ENCODE results near the gene FOCAD. TPM values are rescaled to one million over a fixed set of nuclear protein-coding genes. Genes with fewer than 3 reads are reported as not detected.
A peak's percentile ranks its signal among the peaks of the same experiment; 100 is the strongest.

The FOCAD gene
- total and polyA plus RNA-seq, 2 donors (not counting 1 experiment from before 2014, with no cell fraction given) = 4.0 to 10.1 TPM

DNA sequence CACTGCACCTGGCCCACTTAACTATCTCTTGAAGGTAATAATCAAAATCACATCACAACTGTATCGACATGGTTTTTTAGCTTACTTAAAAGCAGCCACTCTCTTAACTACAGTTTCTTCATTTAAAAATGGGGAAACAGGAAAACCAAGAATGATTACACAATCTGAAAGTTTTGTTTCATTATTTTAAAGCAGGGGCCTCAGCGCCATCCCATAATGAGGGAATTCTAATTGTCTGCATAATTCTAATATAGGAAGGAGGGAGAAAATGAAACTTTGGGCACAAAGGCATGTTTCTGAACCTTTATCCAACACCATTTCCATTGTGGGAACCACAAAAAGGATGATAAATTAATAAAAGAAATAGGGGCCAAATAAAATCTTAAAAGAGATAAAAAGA lies 339.8 kb downstream of the FOCAD start:
- no CpG with 5 or more reads among the region's 2 CpGs for WGBS (ENCODE audit: insufficient coverage)
- POLR2A ChIA-PET = no interaction called here
- no peak for TF ChIP-seq CTCF (IDR thresholded peaks at IDR 0.05)
- no peak for TF ChIP-seq EZH2 (IDR thresholded peaks at IDR 0.05; ENCODE audit: borderline replicate concordance, insufficient read depth, low read depth, low read length, poor library complexity, severe bottlenecking)

DNA sequence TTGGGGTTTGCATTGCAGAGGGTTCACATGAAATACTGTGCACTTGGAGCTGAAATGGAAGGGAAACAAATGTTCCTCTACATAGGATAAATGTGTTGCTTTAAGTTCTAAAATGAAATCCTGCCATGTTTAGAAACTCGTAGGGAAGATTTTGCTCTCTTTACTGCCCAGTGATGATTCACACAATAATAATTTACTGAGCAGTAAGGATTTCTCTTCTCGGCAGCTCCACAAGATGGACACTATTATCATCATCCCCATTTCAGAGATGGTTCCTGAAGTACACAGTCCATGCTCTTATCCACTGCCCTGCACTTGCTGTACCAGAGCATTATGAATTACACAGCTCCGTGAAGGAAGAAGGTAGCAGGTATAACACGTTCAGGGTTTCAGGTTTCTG lies 343.2 kb downstream of the FOCAD start:
- POLR2A ChIA-PET = no interaction called here
- CTCF ChIA-PET = no interaction called here
- peaks cover 0 to 4% (median 0%) of the 10 kb centered on the region in 3 donors for H3K9me3 ChIP-seq (ENCODE audit: control extremely low read depth in 1 of 3, control insufficient read depth in 2 of 3, insufficient read depth in 1 of 3, low read length in 2 of 3)
- WGBS (ENCODE audit: insufficient coverage) = no CpG with 5 or more reads among the region's 4 CpGs
- Mint-ChIP-seq H3K27ac (no peak overlapping the region), H3K4me3 (no peak overlapping the region), H3K27me3 (no peaks in the 10 kb centered on the region), H3K4me1 (peaks cover 8% of the 10 kb centered on the region), H3K9me3 (ENCODE audit: insufficient read depth) (no peaks in the 10 kb centered on the region)
- intact Hi-C loops (cut with micrococcal nuclease) = no loop called here
- H3K4me3 ChIP-seq (ENCODE audit: control extremely low read depth in 1 of 5, extremely low read depth in 1 of 5, insufficient read depth in 1 of 5, low read depth in 2 of 5, low read length in 4 of 5) = no peak overlapping the region
- peaks cover 13 to 14% of the 10 kb centered on the region in 2 donors for H3K4me1 ChIP-seq (ENCODE audit: control insufficient read depth in 2 of 2, insufficient read depth in 2 of 2, low read length in 2 of 2)
- TF ChIP-seq CTCF (IDR thresholded peaks at IDR 0.05) (no peak), EZH2 (IDR thresholded peaks at IDR 0.05; ENCODE audit: borderline replicate concordance, insufficient read depth, low read depth, low read length, poor library complexity, severe bottlenecking) (no peak)
- H3K4me2 ChIP-seq (replicated peaks; ENCODE audit: low read depth, low read length, poor library complexity, severe bottlenecking) = no peak overlapping the region
- H4K20me1 ChIP-seq (ENCODE audit: control insufficient read depth, insufficient read depth, low read length, poor library complexity, severe bottlenecking) = no peaks in the 10 kb centered on the region
- H3K27me3 ChIP-seq (replicated peaks in 1 of 4; ENCODE audit: control extremely low read depth in 1 of 4, control insufficient read depth in 3 of 4, insufficient read depth in 4 of 4, low read length in 3 of 4) = no peaks in the 10 kb centered on the region
- H3K79me2 ChIP-seq (ENCODE audit: control insufficient read depth, insufficient read depth, low read length) = peaks cover 5% of the 10 kb centered on the region
- DNase-seq (no peak), ATAC-seq (ENCODE audit: low read depth) (no peak)
- H3K36me3 ChIP-seq (replicated peaks in 1 of 2; ENCODE audit: control extremely low read depth in 1 of 2, control insufficient read depth in 1 of 2, extremely low read depth in 1 of 2, insufficient read depth in 2 of 2, low read length in 1 of 2) = peaks cover 2 to 6% of the 10 kb centered on the region in 2 experiments
- no peak overlapping the region for H3K9ac ChIP-seq (ENCODE audit: low read length)
- no peak overlapping the region for H2AFZ ChIP-seq (ENCODE audit: insufficient read depth, low read depth, low read length, poor library complexity, severe bottlenecking)
- no peak overlapping the region for H3K27ac ChIP-seq (ENCODE audit: low read length in 2 of 2)

More for the DNA sequence above, 339.8 kb downstream of the FOCAD start:
- CTCF ChIA-PET = interaction anchor here (0.7 kb wide), 1 partner anchor 8 kb away, joined by 6 read pairs; no protein-coding TSS in a partner anchor
- Histone ChIP-seq H2AFZ (ENCODE audit: insufficient read depth, low read depth, low read length, poor library complexity, severe bottlenecking) (no peak overlapping the region), H3K79me2 (ENCODE audit: control insufficient read depth, insufficient read depth, low read length) (peaks cover 5% of the 10 kb centered on the region), H3K27me3 (replicated peaks in 1 of 4; ENCODE audit: control extremely low read depth in 1 of 4, control insufficient read depth in 3 of 4, insufficient read depth in 4 of 4, low read length in 3 of 4) (no peaks in the 10 kb centered on the region), H3K4me2 (replicated peaks; ENCODE audit: low read depth, low read length, poor library complexity, severe bottlenecking) (no peak overlapping the region), H3K27ac (ENCODE audit: low read length in 2 of 2) (peak overlapping the region in 1 of 2 donors; percentile 39), H3K4me1 (ENCODE audit: control insufficient read depth in 2 of 2, insufficient read depth in 2 of 2, low read length in 2 of 2) (peaks cover 0 to 5% of the 10 kb centered on the region in 2 donors), H3K4me3 (ENCODE audit: control extremely low read depth in 1 of 5, extremely low read depth in 1 of 5, insufficient read depth in 1 of 5, low read depth in 2 of 5, low read length in 4 of 5) (no peak overlapping the region), H3K9ac (ENCODE audit: low read length) (no peak overlapping the region), H3K9me3 (ENCODE audit: control extremely low read depth in 1 of 3, control insufficient read depth in 2 of 3, insufficient read depth in 1 of 3, low read length in 2 of 3) (peaks cover 0 to 4% (median 0%) of the 10 kb centered on the region in 3 donors), H3K36me3 (replicated peaks in 1 of 2; ENCODE audit: control extremely low read depth in 1 of 2, control insufficient read depth in 1 of 2, extremely low read depth in 1 of 2, insufficient read depth in 2 of 2, low read length in 1 of 2) (peaks cover 2 to 6% of the 10 kb centered on the region in 2 experiments), H4K20me1 (ENCODE audit: control insufficient read depth, insufficient read depth, low read length, poor library complexity, severe bottlenecking) (no peaks in the 10 kb centered on the region)
- intact Hi-C loops (cut with micrococcal nuclease) = no loop called here
- no peak overlapping the region for H3K27ac Mint-ChIP-seq
- no peaks in the 10 kb centered on the region for H3K27me3 Mint-ChIP-seq
- DNase-seq = no peak
- no peak for ATAC-seq (ENCODE audit: low read depth)
- H3K9me3 Mint-ChIP-seq (ENCODE audit: insufficient read depth) = no peaks in the 10 kb centered on the region
- H3K4me3 Mint-ChIP-seq = no peak overlapping the region
- H3K4me1 Mint-ChIP-seq = peaks cover 17% of the 10 kb centered on the region
